GM23338 (cell line): ENCODE data around the gene KCTD21. TPM values are rescaled to one million over a fixed set of nuclear protein-coding genes. Genes with fewer than 3 reads are reported as not detected.

Source experiments
- ATAC-seq: fragments of 200-7000 bp; cut with Tn5 transposase; 3 replicates; pipeline ENCODE4 v1.9.1; 2020
- DNase-seq: peaks from one replicate; pipeline ENCODE4 v3.0.0-alpha.2; 2015; ENCODE audit warnings: low spot score
- H2AFZ ChIP-seq: fragments of 200-600 bp; sonication (generic); 2 replicates; pipeline ENCODE4 v1.8.0; 2016; ENCODE audit warnings: antibody characterized with exemption, mild to moderate bottlenecking, moderate library complexity
- H3F3A ChIP-seq: fragments of 200-600 bp; sonication (generic); replicated peaks from 2 replicates; pipeline ENCODE4 v1.8.0; 2017; ENCODE audit warnings: antibody characterized with exemption, mixed run types, low read depth
- H3K27ac ChIP-seq: fragments of 200-600 bp; sonication (generic); 2 replicates; pipeline ENCODE4 v1.6.1; 2016; ENCODE audit warnings: low read depth
- H3K27me3 ChIP-seq: fragments of 200-600 bp; sonication (generic); 2 replicates; pipeline ENCODE4 v1.8.0; 2016; ENCODE audit warnings: mild to moderate bottlenecking, mixed run types, moderate library complexity; ENCODE audit not compliant: insufficient read depth
- H3K36me3 ChIP-seq: fragments of 200-600 bp; sonication (generic); 2 replicates; pipeline ENCODE4 v1.8.0; 2016; ENCODE audit warnings: mild to moderate bottlenecking; ENCODE audit not compliant: insufficient read depth
- H3K4me1 ChIP-seq: fragments of 200-600 bp; sonication (generic); 2 replicates; pipeline ENCODE4 v1.8.0; 2016; ENCODE audit warnings: mild to moderate bottlenecking, moderate library complexity; ENCODE audit not compliant: insufficient read depth
- H3K4me2 ChIP-seq: fragments of 200-600 bp; sonication (generic); 2 replicates; pipeline ENCODE4 v1.7.1; 2017; ENCODE audit warnings: mixed run types
- H3K4me3 ChIP-seq: fragments of 200-600 bp; sonication (generic); 2 replicates; pipeline ENCODE4 v1.6.1; 2016; ENCODE audit warnings: mixed run types
- H3K79me2 ChIP-seq: fragments of 200-600 bp; sonication (generic); replicated peaks from 2 replicates; pipeline ENCODE4 v1.8.0; 2017; ENCODE audit warnings: mild to moderate bottlenecking; ENCODE audit not compliant: insufficient read depth
- H3K9me2 ChIP-seq: fragments of 200-600 bp; sonication (generic); 2 replicates; pipeline ENCODE4 v1.8.0; 2017; ENCODE audit not compliant: insufficient read depth
- H4K20me1 ChIP-seq: fragments of 200-600 bp; sonication (generic); replicated peaks from 2 replicates; pipeline ENCODE4 v1.8.0; 2017; ENCODE audit warnings: mild to moderate bottlenecking; ENCODE audit not compliant: insufficient read depth
- H3K27ac Mint-ChIP-seq: 2 replicates; pipeline ENCODE4 v1.8.0; 2020; ENCODE audit warnings: inconsistent platforms, mild to moderate bottlenecking, moderate library complexity, mixed read lengths
- H3K27me3 Mint-ChIP-seq: 3 replicates; pipeline ENCODE4 v1.8.0; 2022; ENCODE audit warnings: low read depth, mild to moderate bottlenecking, moderate library complexity, mixed read lengths, inconsistent platforms; ENCODE audit not compliant: insufficient read depth, poor library complexity
- H3K36me3 Mint-ChIP-seq: 3 replicates; pipeline ENCODE4 v1.8.0; 2021; ENCODE audit warnings: low read depth, mild to moderate bottlenecking, inconsistent platforms, moderate library complexity, mixed read lengths
- H3K4me1 Mint-ChIP-seq: 3 replicates; pipeline ENCODE4 v1.8.0; 2020; ENCODE audit warnings: mild to moderate bottlenecking, inconsistent platforms, mixed read lengths
- H3K4me3 Mint-ChIP-seq: 3 replicates; pipeline ENCODE4 v1.8.0; 2021; ENCODE audit warnings: moderate library complexity, mild to moderate bottlenecking, inconsistent platforms, mixed read lengths
- H3K9me3 Mint-ChIP-seq: 3 replicates; pipeline ENCODE4 v1.8.0; 2020; ENCODE audit warnings: moderate library complexity, mild to moderate bottlenecking, inconsistent platforms, mixed read lengths
- CREB1 ChIP-seq: fragments of 250-450 bp; sonication (Bioruptor Pico); IDR thresholded peaks from 2 replicates; pipeline ENCODE4 v1.5.0; 2020; ENCODE audit warnings: low read depth, mild to moderate bottlenecking, moderate library complexity
- EZH2 ChIP-seq: fragments of 200-600 bp; sonication (generic); IDR thresholded peaks from one replicate; pipeline ENCODE4 v1.8.0; 2017; ENCODE audit warnings: antibody characterized with exemption, mild to moderate bottlenecking, low read depth; ENCODE audit not compliant: unreplicated experiment
- EZH2phosphoT487 ChIP-seq: fragments of 200-600 bp; sonication (generic); IDR thresholded peaks from one replicate; pipeline ENCODE4 v1.8.1; 2018; ENCODE audit warnings: antibody characterized with exemption; ENCODE audit not compliant: unreplicated experiment
- JUNB ChIP-seq: IDR thresholded peaks from one replicate; pipeline ENCODE4 v1.6.1; 2016; ENCODE audit warnings: antibody characterized with exemption; ENCODE audit not compliant: unreplicated experiment
- NANOG ChIP-seq: IDR thresholded peaks from 2 replicates; pipeline ENCODE4 v1.6.1; 2016; ENCODE audit warnings: antibody characterized with exemption, borderline replicate concordance
- POLR2AphosphoS5 ChIP-seq: IDR thresholded peaks from 2 replicates; pipeline ENCODE4 v1.6.1; 2016; ENCODE audit warnings: antibody characterized with exemption, low read depth
- STAT1 ChIP-seq: IDR thresholded peaks from one replicate; pipeline ENCODE4 v1.6.1; 2016; ENCODE audit warnings: antibody characterized with exemption; ENCODE audit not compliant: unreplicated experiment
- ZNF114 ChIP-seq: fragments of 250-450 bp; sonication (Bioruptor Pico); IDR thresholded peaks from 2 replicates; pipeline ENCODE4 v1.5.0; 2020; ENCODE audit warnings: mild to moderate bottlenecking, moderate library complexity
- ZNF331 ChIP-seq: fragments of 250-450 bp; sonication (Bioruptor Pico); IDR thresholded peaks from 2 replicates; pipeline ENCODE4 v1.5.0; 2020; ENCODE audit warnings: low read depth, mild to moderate bottlenecking, moderate library complexity
- ZNF462 ChIP-seq: fragments of 250-450 bp; sonication (Bioruptor Pico); IDR thresholded peaks from 2 replicates; pipeline ENCODE4 v1.5.0; 2020; ENCODE audit warnings: mild to moderate bottlenecking, moderate library complexity
- polyA plus RNA-seq: library from polyadenylated mRNA; unstranded; fragments of >200 nt; fragmentation: Nextera tagmentation; extraction: Ambion mirVana; gene quantifications from 2 replicates; pipeline ENCODE4 v1.2.1, GENCODE V29; 2016
- total RNA-seq: library from RNA; depleted of rRNA; stranded (reverse); fragments of >200 nt; shearing (Covaris generic); gene quantifications from 2 replicates; pipeline ENCODE4 v1.2.3, GENCODE V29; 2014
- TF ChIP-seq, protein P1 (sequence below): IDR thresholded peaks from 2 replicates; pipeline ENCODE4 v1.6.1; 2016; ENCODE audit warnings: antibody characterized with exemption
- TF ChIP-seq, protein P2 (sequence below): IDR thresholded peaks from one replicate; pipeline ENCODE4 v1.6.1; 2018; ENCODE audit warnings: antibody characterized with exemption; ENCODE audit not compliant: unreplicated experiment
- TF ChIP-seq, protein P3 (sequence below), 2 experiments: fragments of 200-600 bp in 1 of 2; sonication (generic) in 1 of 2; conservative IDR thresholded peaks; 2 replicates each; pipeline versions ENCODE4 v1.5.1 to v1.6.1; 2016 to 2017; ENCODE audit warnings: antibody characterized with exemption in 2 of 2, low read depth in 2 of 2, mild to moderate bottlenecking in 2 of 2, moderate library complexity in 1 of 2

The KCTD21 gene
- total and polyA plus RNA-seq, 2 experiments from 2014 or later = 1.0 to 3.7 TPM

DNA sequence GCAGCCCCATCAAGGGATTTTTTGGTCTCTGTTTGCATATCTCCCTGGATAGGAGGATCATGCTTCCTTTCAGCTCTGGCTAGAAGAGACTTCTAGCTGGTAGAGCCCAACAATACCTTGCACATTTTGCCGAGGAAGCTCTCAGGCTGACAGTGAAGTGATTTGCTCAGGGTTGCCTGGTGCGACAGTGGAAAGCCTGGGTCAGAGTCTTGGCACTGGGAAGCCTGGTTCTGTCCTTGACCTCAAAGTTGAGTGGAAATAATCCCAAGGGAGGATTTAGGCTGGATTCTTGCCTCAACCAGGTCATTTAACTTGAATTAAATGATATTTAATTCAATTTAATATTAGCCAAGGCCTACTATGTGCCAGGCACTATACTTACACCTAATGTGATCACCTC, 24.6 kb downstream of the KCTD21 start:
- DNase-seq (no peak), ATAC-seq (no peak)
- H3K9me3 Mint-ChIP-seq = no peaks in the 10 kb centered on the region; the same call in 2 of the 3 replicates
- no peaks in the 10 kb centered on the region for H3K4me1 ChIP-seq
- H3K27ac ChIP-seq = no peak overlapping the region
- no peak overlapping the region for H3K4me3 ChIP-seq
- no peaks in the 10 kb centered on the region for H3K27me3 ChIP-seq
- no peak overlapping the region for H2AFZ ChIP-seq
- H3K4me2 ChIP-seq = no peak overlapping the region
- H3K4me3 Mint-ChIP-seq = no peak overlapping the region
- H3K79me2 ChIP-seq = no peaks in the 10 kb centered on the region
- TF ChIP-seq JUNB (no peak), POLR2AphosphoS5 (no peak), ZNF462 (CRISPR knock-in tag) (no peak), NANOG (no peak), ZNF331 (CRISPR knock-in tag) (no peak), CREB1 (CRISPR knock-in tag) (no peak), EZH2phosphoT487 (no peak), ZNF114 (CRISPR knock-in tag) (no peak), EZH2 (no peak), STAT1 (no peak)
- TF ChIP-seq, protein P1, sequence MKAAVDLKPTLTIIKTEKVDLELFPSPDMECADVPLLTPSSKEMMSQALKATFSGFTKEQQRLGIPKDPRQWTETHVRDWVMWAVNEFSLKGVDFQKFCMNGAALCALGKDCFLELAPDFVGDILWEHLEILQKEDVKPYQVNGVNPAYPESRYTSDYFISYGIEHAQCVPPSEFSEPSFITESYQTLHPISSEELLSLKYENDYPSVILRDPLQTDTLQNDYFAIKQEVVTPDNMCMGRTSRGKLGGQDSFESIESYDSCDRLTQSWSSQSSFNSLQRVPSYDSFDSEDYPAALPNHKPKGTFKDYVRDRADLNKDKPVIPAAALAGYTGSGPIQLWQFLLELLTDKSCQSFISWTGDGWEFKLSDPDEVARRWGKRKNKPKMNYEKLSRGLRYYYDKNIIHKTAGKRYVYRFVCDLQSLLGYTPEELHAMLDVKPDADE = no peak
- TF ChIP-seq, protein P2, sequence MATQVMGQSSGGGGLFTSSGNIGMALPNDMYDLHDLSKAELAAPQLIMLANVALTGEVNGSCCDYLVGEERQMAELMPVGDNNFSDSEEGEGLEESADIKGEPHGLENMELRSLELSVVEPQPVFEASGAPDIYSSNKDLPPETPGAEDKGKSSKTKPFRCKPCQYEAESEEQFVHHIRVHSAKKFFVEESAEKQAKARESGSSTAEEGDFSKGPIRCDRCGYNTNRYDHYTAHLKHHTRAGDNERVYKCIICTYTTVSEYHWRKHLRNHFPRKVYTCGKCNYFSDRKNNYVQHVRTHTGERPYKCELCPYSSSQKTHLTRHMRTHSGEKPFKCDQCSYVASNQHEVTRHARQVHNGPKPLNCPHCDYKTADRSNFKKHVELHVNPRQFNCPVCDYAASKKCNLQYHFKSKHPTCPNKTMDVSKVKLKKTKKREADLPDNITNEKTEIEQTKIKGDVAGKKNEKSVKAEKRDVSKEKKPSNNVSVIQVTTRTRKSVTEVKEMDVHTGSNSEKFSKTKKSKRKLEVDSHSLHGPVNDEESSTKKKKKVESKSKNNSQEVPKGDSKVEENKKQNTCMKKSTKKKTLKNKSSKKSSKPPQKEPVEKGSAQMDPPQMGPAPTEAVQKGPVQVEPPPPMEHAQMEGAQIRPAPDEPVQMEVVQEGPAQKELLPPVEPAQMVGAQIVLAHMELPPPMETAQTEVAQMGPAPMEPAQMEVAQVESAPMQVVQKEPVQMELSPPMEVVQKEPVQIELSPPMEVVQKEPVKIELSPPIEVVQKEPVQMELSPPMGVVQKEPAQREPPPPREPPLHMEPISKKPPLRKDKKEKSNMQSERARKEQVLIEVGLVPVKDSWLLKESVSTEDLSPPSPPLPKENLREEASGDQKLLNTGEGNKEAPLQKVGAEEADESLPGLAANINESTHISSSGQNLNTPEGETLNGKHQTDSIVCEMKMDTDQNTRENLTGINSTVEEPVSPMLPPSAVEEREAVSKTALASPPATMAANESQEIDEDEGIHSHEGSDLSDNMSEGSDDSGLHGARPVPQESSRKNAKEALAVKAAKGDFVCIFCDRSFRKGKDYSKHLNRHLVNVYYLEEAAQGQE = no peak
- TF ChIP-seq, protein P3, sequence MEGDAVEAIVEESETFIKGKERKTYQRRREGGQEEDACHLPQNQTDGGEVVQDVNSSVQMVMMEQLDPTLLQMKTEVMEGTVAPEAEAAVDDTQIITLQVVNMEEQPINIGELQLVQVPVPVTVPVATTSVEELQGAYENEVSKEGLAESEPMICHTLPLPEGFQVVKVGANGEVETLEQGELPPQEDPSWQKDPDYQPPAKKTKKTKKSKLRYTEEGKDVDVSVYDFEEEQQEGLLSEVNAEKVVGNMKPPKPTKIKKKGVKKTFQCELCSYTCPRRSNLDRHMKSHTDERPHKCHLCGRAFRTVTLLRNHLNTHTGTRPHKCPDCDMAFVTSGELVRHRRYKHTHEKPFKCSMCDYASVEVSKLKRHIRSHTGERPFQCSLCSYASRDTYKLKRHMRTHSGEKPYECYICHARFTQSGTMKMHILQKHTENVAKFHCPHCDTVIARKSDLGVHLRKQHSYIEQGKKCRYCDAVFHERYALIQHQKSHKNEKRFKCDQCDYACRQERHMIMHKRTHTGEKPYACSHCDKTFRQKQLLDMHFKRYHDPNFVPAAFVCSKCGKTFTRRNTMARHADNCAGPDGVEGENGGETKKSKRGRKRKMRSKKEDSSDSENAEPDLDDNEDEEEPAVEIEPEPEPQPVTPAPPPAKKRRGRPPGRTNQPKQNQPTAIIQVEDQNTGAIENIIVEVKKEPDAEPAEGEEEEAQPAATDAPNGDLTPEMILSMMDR (conservative IDR thresholded peaks at IDR 0.05; ENCODE audit: low read depth in 2 of 2) = no peak
- H3F3A ChIP-seq = no peaks in the 10 kb centered on the region
- H3K27me3 Mint-ChIP-seq = peaks cover 2% of the 10 kb centered on the region
- no peaks in the 10 kb centered on the region for H3K36me3 Mint-ChIP-seq
- H4K20me1 ChIP-seq = no peaks in the 10 kb centered on the region
- H3K9me2 ChIP-seq = no peaks in the 10 kb centered on the region
- H3K4me1 Mint-ChIP-seq = no peaks in the 10 kb centered on the region
- H3K36me3 ChIP-seq = no peaks in the 10 kb centered on the region
- no peak overlapping the region for H3K27ac Mint-ChIP-seq
